Measurements from ENCODE around the gene ACIN1. TPM values are rescaled to one million over a fixed set of nuclear protein-coding genes. Genes with fewer than 3 reads are reported as not detected.
A peak's percentile ranks its signal among the peaks of the same experiment; 100 is the strongest.

Gene ACIN1
- total and polyA plus RNA-seq, 4 experiments from 2014 or later, result 1.2 to 327 (median 169) TPM

DNA sequence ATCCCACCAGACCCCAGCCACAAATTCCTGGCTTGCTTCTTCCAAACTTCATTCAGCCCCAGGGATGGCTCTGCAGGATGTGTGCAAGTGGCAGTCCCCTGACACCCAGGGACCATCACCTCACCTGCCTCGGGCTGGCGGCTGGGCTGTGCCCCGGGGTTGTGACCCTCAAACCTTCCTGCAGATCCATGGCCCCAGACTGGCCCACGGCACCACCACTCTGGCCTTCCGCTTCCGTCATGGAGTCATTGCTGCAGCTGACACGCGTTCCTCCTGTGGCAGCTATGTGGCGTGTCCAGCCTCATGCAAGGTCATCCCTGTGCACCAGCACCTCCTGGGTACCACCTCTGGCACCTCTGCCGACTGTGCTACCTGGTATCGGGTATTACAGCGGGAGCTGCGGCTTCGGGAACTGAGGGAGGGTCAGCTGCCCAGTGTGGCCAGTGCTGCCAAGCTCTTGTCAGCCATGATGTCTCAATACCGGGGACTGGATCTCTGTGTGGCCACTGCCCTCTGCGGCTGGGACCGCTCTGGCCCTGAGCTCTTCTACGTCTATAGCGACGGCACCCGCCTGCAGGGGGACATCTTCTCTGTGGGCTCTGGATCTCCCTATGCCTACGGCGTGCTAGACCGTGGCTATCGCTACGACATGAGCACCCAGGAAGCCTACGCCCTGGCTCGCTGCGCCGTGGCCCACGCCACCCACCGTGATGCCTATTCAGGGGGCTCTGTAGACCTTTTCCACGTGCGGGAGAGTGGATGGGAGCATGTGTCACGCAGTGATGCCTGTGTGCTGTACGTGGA lies 52.6 kb downstream of the ACIN1 start, which contains the start of gene PSMB11:
Gene PSMB11, plus strand, starts transcription at position 51 of the 804 bp plus-strand sequence. Its CDS starts 14 bp downstream, at position 65.
- H3K27me3 Mint-ChIP-seq, result no peaks in the 10 kb centered on the region
- Histone ChIP-seq H3K27ac (ENCODE audit: low read depth, low read length) (no peak within 1 kb of the TSS), H3K36me3 (ENCODE audit: insufficient read depth, low read length) (no peaks in the 10 kb centered on the region), H3K4me3 (ENCODE audit: low read length in 2 of 2) (no peak within 1 kb of the TSS), H3K27me3 (ENCODE audit: insufficient read depth, low read length) (no peaks in the 10 kb centered on the region), H3K9me3 (ENCODE audit: control insufficient read depth in 1 of 2, low read length in 2 of 2) (no peaks in the 10 kb centered on the region), H3K4me1 (ENCODE audit: insufficient read depth, low read length) (no peaks in the 10 kb centered on the region)
- POLR2A ChIA-PET (ENCODE audit: partially characterized antibody), result no interaction called here
- CTCF ChIA-PET (ENCODE audit: partially characterized antibody), result interaction anchor here (0.8 to 2.7 kb wide), 6 partner anchors 16 to 70 kb away, joined by 3 to 13 read pairs (median 4); no protein-coding TSS in a partner anchor
- H3K4me1 Mint-ChIP-seq, result peaks cover 0 to 1% (median 0%) of the 10 kb centered on the region in 4 donors
- no peak within 1 kb of the TSS for H3K27ac Mint-ChIP-seq
- intact Hi-C loops (cut with micrococcal nuclease), result no loop called here
- no peaks in the 10 kb centered on the region for H3K36me3 Mint-ChIP-seq
- no peak within 1 kb of the TSS for H3K4me3 Mint-ChIP-seq
- no peaks in the 10 kb centered on the region for H3K9me3 Mint-ChIP-seq
- DNase-seq, result no peak

DNA sequence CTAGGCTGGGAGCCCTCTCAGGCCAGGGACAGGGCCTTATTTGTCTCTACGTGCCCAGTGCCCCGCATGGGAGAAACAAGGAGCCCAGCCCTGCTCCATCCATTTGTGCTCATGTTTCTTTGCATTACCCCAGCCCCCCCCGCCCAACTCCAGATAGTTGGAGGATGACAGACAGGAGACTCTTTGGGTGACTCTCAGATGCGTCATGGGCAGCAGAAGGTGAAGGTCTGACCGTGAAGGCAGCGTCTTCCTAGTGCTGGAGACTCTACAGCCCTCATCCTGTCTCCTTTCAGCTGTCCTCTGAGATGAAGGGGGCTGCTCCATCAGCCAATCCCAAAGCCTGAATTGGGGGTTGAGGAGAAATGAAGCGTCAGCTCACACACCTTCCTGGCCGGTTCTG lies 53.2 kb downstream of the ACIN1 start:
- Histone ChIP-seq H3K27me3 (ENCODE audit: insufficient read depth, low read length) (no peaks in the 10 kb centered on the region), H3K36me3 (ENCODE audit: insufficient read depth, low read length) (no peaks in the 10 kb centered on the region), H3K9me3 (ENCODE audit: control insufficient read depth in 1 of 2, low read length in 2 of 2) (no peaks in the 10 kb centered on the region), H3K27ac (ENCODE audit: low read depth, low read length) (no peak overlapping the region), H3K4me3 (ENCODE audit: low read length in 2 of 2) (no peak overlapping the region), H3K4me1 (ENCODE audit: insufficient read depth, low read length) (no peaks in the 10 kb centered on the region)
- intact Hi-C loops (cut with micrococcal nuclease), result no loop called here
- DNase-seq, result no peak
- Mint-ChIP-seq H3K27ac (no peak overlapping the region), H3K4me1 (peaks cover 0 to 1% (median 0%) of the 10 kb centered on the region in 4 donors), H3K4me3 (no peak overlapping the region), H3K9me3 (no peaks in the 10 kb centered on the region), H3K27me3 (no peaks in the 10 kb centered on the region), H3K36me3 (no peaks in the 10 kb centered on the region)
- ChIA-PET CTCF (ENCODE audit: partially characterized antibody) (interaction anchor here (1.3 to 2.7 kb wide), 4 partner anchors 16 to 55 kb away, joined by 3 to 13 read pairs (median 6); no protein-coding TSS in a partner anchor), POLR2A (ENCODE audit: partially characterized antibody) (no interaction called here)

DNA sequence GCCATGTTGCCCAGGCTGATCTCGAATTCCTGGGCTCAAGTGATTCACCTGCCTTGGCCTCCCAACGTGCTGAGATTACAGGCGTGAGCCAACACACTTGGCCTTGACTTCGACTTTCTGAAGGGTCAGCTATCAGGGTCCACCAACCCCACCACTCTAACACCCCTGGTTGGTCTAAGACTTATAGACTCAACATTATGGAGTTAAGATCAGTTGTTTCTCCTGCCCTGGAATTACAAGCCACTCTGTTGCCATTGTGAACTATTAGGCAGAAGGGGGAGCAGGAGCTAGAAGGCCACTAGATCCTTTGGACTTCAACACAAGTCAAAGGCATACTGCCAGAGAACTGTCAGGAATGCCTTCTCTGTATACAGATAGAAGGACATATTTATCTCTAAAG lies 54.8 kb downstream of the ACIN1 start:
- POLR2A ChIA-PET (ENCODE audit: partially characterized antibody), result interaction anchor here (1.6 kb wide), 1 partner anchor 33 kb away, joined by 6 read pairs; no protein-coding TSS in a partner anchor
- Mint-ChIP-seq H3K4me3 (no peak overlapping the region), H3K4me1 (peaks cover 6 to 10% (median 8%) of the 10 kb centered on the region in 4 donors), H3K36me3 (no peaks in the 10 kb centered on the region), H3K9me3 (no peaks in the 10 kb centered on the region), H3K27ac (no peak overlapping the region), H3K27me3 (no peaks in the 10 kb centered on the region)
- no peaks in the 10 kb centered on the region for H3K27me3 ChIP-seq (ENCODE audit: insufficient read depth, low read length)
- H3K4me1 ChIP-seq (ENCODE audit: insufficient read depth, low read length), result peaks cover 8% of the 10 kb centered on the region
- CTCF ChIA-PET (ENCODE audit: partially characterized antibody), result interaction anchor here (0.7 to 1.6 kb wide), 4 partner anchors 18 to 53 kb away, joined by 3 to 6 read pairs (median 4); partner anchors contain the start of gene CDH24
- intact Hi-C loops (cut with micrococcal nuclease), result no loop called here
- H3K27ac ChIP-seq (ENCODE audit: low read depth, low read length), result no peak overlapping the region
- no peak for DNase-seq
- H3K4me3 ChIP-seq (ENCODE audit: low read length in 2 of 2), result no peak overlapping the region
- no peaks in the 10 kb centered on the region for H3K9me3 ChIP-seq (ENCODE audit: control insufficient read depth in 1 of 2, low read length in 2 of 2)
- no peaks in the 10 kb centered on the region for H3K36me3 ChIP-seq (ENCODE audit: insufficient read depth, low read length)

- H3K9me3 ChIP-seq (ENCODE audit: control insufficient read depth in 1 of 2, low read length in 2 of 2), result no peaks in the 10 kb centered on the region
- ChIA-PET POLR2A (ENCODE audit: partially characterized antibody) (interaction anchor here (1.0 to 3.1 kb wide), 8 partner anchors 12 to 267 kb away, joined by 3 to 41 read pairs (median 5); partner anchors contain the start of genes ACIN1, C14orf119 and RBM23), CTCF (ENCODE audit: partially characterized antibody) (interaction anchor here (2.4 kb wide), 1 partner anchor 63 kb away, joined by 7 read pairs; no protein-coding TSS in a partner anchor)
- peak overlapping the region in 1 of 2 donors; percentile 90 for H3K4me3 ChIP-seq (ENCODE audit: low read length in 2 of 2)
- Mint-ChIP-seq H3K4me3 (peak overlapping the region; percentile 87 to 98 (median 93)), H3K27me3 (no peaks in the 10 kb centered on the region), H3K27ac (peak overlapping the region; percentile 89 to 99 (median 98)), H3K36me3 (peaks cover 17 to 24% of the 10 kb centered on the region in 2 donors), H3K4me1 (peaks cover 17 to 43% (median 31%) of the 10 kb centered on the region in 4 donors), H3K9me3 (peaks cover 0 to 2% (median 0%) of the 10 kb centered on the region in 8 donors)
- no peaks in the 10 kb centered on the region for H3K27me3 ChIP-seq (ENCODE audit: insufficient read depth, low read length)
- peaks cover 19% of the 10 kb centered on the region for H3K4me1 ChIP-seq (ENCODE audit: insufficient read depth, low read length)
- intact Hi-C loops (cut with micrococcal nuclease), result loop anchor here (1.0 kb wide), 5 partner anchors 23 to 269 kb away; partner anchors contain the start of genes ACIN1, C14orf119 and OXA1L
- DNase-seq, result no peak
- H3K27ac ChIP-seq (ENCODE audit: low read depth, low read length), result peak overlapping the region; percentile 89
- peaks cover 17% of the 10 kb centered on the region for H3K36me3 ChIP-seq (ENCODE audit: insufficient read depth, low read length)
These were observed 59.4 kb downstream of the ACIN1 start for GRCh38 chr14:23035303-23036144.

- Histone ChIP-seq H3K36me3 (ENCODE audit: insufficient read depth, low read length) (peaks cover 17% of the 10 kb centered on the region), H3K27me3 (ENCODE audit: insufficient read depth, low read length) (no peaks in the 10 kb centered on the region), H3K4me1 (ENCODE audit: insufficient read depth, low read length) (peaks cover 19% of the 10 kb centered on the region), H3K27ac (ENCODE audit: low read depth, low read length) (peak within 1 kb of the TSS; percentile 89), H3K9me3 (ENCODE audit: control insufficient read depth in 1 of 2, low read length in 2 of 2) (no peaks in the 10 kb centered on the region), H3K4me3 (ENCODE audit: low read length in 2 of 2) (peak within 1 kb of the TSS; percentile 66 to 90)
- DNase-seq, result peak; percentile 93 to 96 (median 93)
- Mint-ChIP-seq H3K27ac (peak within 1 kb of the TSS; percentile 89 to 99 (median 98)), H3K4me3 (peak within 1 kb of the TSS; percentile 87 to 98 (median 93)), H3K4me1 (peaks cover 17 to 43% (median 31%) of the 10 kb centered on the region in 4 donors), H3K36me3 (peaks cover 17 to 24% of the 10 kb centered on the region in 2 donors), H3K9me3 (peaks cover 0 to 2% (median 0%) of the 10 kb centered on the region in 8 donors), H3K27me3 (no peaks in the 10 kb centered on the region)
- CTCF ChIA-PET (ENCODE audit: partially characterized antibody), result interaction anchor here (0.7 to 2.4 kb wide), 6 partner anchors 28 to 260 kb away, joined by 3 to 17 read pairs (median 6); no protein-coding TSS in a partner anchor
- intact Hi-C loops (cut with micrococcal nuclease), result loop anchor here (1.0 kb wide), 5 partner anchors 24 to 268 kb away; partner anchors contain the start of genes ACIN1, C14orf119 and OXA1L
- POLR2A ChIA-PET (ENCODE audit: partially characterized antibody), result interaction anchor here (0.8 to 3.1 kb wide), 11 partner anchors 11 to 267 kb away, joined by 3 to 41 read pairs (median 4); partner anchors contain the start of genes ACIN1, C14orf119, CDH24 and RBM23
These were observed 60.2 kb downstream of the ACIN1 start, which contains the start of gene PSMB5 for GRCh38 chr14:23034498-23035302. Gene PSMB5, minus strand, starts transcription at chr14:23034900. Its CDS starts 19 bp downstream, at chr14:23034881.

Data from CD4-positive, alpha-beta memory T cell (primary cell).